Lung (tissue), 12 donors: Measurements from ENCODE around the gene XRCC5. TPM values are rescaled to one million over a fixed set of nuclear protein-coding genes. Genes with fewer than 3 reads are reported as not detected.

ENCODE experiments used
- ATAC-seq: fragments of 200-7000 bp; cut with Tn5 transposase; one replicate; pipeline ENCODE4 v1.9.1; 2020; ENCODE audit warnings: moderate number of reproducible peaks; ENCODE audit not compliant: insufficient read depth, low FRiP score
- DNase-seq, 3 donors: peaks; one replicate each; pipeline ENCODE4 v3.0.0-alpha.2; 2013 to 2017
- H3K27ac ChIP-seq, 2 donors: one replicate each; pipeline ENCODE4 v1.5.1; 2013; ENCODE audit warnings: mild to moderate bottlenecking in 2 of 2, moderate library complexity in 2 of 2, control low read depth in 1 of 2, inconsistent platforms in 1 of 2, low read depth in 1 of 2, low read length in 1 of 2
- H3K27me3 ChIP-seq, 3 donors: one replicate each; pipeline ENCODE4 v1.5.1; 2013; ENCODE audit warnings: low read length in 2 of 3; ENCODE audit not compliant: control insufficient read depth in 3 of 3, insufficient read depth in 3 of 3
- H3K36me3 ChIP-seq, 4 donors: one replicate each; pipeline ENCODE4 v1.5.1; 2013; ENCODE audit warnings: low read length in 4 of 4, mild to moderate bottlenecking in 1 of 4, moderate library complexity in 1 of 4; ENCODE audit not compliant: control insufficient read depth in 4 of 4, insufficient read depth in 4 of 4
- H3K4me1 ChIP-seq, 5 donors: one replicate each; pipeline ENCODE4 v1.5.1; 2013; ENCODE audit warnings: low read length in 5 of 5, mild to moderate bottlenecking in 2 of 5, moderate library complexity in 1 of 5; ENCODE audit not compliant: control insufficient read depth in 5 of 5, insufficient read depth in 5 of 5
- H3K4me3 ChIP-seq: one replicate; pipeline ENCODE4 v1.5.1; 2013; ENCODE audit warnings: mild to moderate bottlenecking, control low read depth, moderate library complexity
- H3K9ac ChIP-seq, 2 donors: one replicate each; pipeline ENCODE4 v1.5.1; 2013; ENCODE audit warnings: low read length in 2 of 2, control low read depth in 1 of 2; ENCODE audit not compliant: insufficient read depth in 1 of 2
- H3K9me3 ChIP-seq, 4 donors: one replicate each; pipeline ENCODE4 v1.5.1; 2013; ENCODE audit warnings: low read length in 3 of 4, mild to moderate bottlenecking in 1 of 4, moderate library complexity in 1 of 4; ENCODE audit not compliant: control insufficient read depth in 4 of 4, insufficient read depth in 3 of 4
- WGBS, 2 donors: extraction: QIAGEN DNeasy Blood & Tissue Kit; methylation state at CpG; one replicate each; pipeline ENCODE4 v1.1.7; 2013; 5-methylcytosine and 5-hydroxymethylcytosine counted together
- polyA plus RNA-seq, 2 donors: library from polyadenylated mRNA; stranded (reverse); fragments of 200-250 nt; gene quantifications; one replicate each; pipeline ENCODE4 v1.2.1, GENCODE V29; 2013
- total RNA-seq, 2 donors: library from RNA; depleted of rRNA in 1 of 2; stranded (reverse); fragments of >200 nt in 1 of 2; gene quantifications; one replicate each; pipeline ENCODE4 v1.2.1, GENCODE V29; 2014 to 2021
- TF ChIP-seq, protein P1 (sequence below): IDR thresholded peaks from 2 replicates; pipeline ENCODE4 v1.5.1; 2012; ENCODE audit warnings: mild to moderate bottlenecking; ENCODE audit errors: control extremely low read depth, extremely low read depth
- donor health status: control.
- donor health status: control.
- donor health status: Bipolar disorder and iron deficiency.
- donor health status: healthy.
- donor health status: DM: yes; HTN: yes; CAD: no.

Gene XRCC5
- total and polyA plus RNA-seq, 4 donors, result 67.3 to 200 (median 144) TPM

DNA sequence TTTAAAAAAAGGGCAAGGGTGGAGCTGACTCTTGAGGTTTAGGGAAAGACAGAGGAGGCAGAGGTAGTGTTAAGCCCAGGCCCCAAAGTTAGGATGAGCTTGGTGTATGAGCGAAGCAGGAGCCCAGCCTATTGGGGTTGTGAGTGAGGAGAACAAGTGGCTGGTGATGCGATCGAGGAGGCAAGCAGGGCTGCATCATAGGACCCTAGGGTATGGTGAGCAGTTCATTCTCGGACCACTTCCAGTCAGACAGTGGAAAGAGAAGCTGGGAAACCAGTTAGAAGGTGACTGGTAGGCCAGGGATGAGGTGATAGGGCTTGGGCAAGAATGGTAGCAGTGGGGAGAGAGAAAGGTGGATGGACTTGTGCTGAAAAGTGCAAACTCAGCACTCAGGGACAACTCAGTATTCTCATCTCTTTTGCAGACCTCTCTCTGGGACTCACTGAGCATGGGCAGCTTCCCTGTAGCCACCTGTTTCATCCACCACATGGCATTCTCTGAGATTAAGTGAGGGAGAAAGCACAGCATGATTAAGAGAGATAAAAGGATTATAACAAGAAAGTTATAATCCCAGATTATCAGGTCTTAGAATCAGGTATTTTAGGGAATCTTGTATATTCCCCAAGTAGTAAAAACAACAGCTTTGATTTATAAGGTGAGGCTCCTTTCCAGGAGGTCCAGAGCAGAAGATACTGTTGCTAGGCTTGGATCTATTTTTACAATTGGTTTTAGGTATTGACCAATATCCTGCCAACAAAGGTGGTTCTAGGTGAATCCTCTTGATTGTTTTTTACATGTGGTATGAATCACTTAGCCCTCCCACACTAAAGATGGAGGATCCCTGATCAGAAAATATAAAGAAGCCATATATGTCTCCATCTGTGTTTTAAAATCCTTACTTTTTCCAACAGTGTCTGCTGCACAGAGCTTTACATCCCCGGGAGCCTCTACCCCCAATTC, 38.3 kb downstream of the XRCC5 start:
- TF ChIP-seq, protein P1, sequence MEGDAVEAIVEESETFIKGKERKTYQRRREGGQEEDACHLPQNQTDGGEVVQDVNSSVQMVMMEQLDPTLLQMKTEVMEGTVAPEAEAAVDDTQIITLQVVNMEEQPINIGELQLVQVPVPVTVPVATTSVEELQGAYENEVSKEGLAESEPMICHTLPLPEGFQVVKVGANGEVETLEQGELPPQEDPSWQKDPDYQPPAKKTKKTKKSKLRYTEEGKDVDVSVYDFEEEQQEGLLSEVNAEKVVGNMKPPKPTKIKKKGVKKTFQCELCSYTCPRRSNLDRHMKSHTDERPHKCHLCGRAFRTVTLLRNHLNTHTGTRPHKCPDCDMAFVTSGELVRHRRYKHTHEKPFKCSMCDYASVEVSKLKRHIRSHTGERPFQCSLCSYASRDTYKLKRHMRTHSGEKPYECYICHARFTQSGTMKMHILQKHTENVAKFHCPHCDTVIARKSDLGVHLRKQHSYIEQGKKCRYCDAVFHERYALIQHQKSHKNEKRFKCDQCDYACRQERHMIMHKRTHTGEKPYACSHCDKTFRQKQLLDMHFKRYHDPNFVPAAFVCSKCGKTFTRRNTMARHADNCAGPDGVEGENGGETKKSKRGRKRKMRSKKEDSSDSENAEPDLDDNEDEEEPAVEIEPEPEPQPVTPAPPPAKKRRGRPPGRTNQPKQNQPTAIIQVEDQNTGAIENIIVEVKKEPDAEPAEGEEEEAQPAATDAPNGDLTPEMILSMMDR, result no peak
- no peak overlapping the region for H3K4me3 ChIP-seq
- WGBS, 2 donors, result 92 to 93% methylated on average over 5 of the region's 5 CpGs
- H3K27ac ChIP-seq, result no peak overlapping the region
- H3K4me1 ChIP-seq, result no peaks in the 10 kb centered on the region
- ATAC-seq (no peak), DNase-seq (no peak)
- H3K27me3 ChIP-seq, result no peaks in the 10 kb centered on the region
- H3K36me3 ChIP-seq, result peaks cover 20 to 71% (median 39%) of the 10 kb centered on the region in 4 donors
- H3K9ac ChIP-seq, result no peak overlapping the region
- peaks cover 0 to 2% (median 0%) of the 10 kb centered on the region in 4 donors for H3K9me3 ChIP-seq

DNA sequence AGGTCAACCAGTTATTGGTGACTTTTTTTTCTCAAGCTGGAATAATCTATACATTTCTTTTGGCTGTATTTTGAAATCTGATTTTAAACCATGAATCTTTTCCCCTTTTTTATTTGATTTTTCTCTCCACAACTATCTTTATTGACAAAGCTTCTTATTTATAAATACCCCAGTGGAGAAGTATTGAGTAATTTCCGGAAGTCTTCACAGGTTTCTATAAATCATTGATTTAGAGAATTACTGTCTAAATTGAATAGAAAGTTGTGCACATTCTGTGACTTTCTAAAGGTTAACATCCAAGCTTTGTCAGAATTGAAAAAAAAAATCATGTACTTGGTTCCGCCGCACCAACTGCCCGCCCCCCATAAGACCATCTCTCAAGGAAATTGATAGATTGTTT, 39.8 kb downstream of the XRCC5 start:
- no peak for DNase-seq
- H3K27me3 ChIP-seq, result no peaks in the 10 kb centered on the region
- H3K4me1 ChIP-seq, result no peaks in the 10 kb centered on the region
- H3K36me3 ChIP-seq, result peaks cover 24 to 75% (median 43%) of the 10 kb centered on the region in 4 donors
- TF ChIP-seq, protein P1, result no peak
- WGBS, 2 donors, result 96 to 99% methylated on average over 4 of the region's 4 CpGs
- H3K9me3 ChIP-seq, result peaks cover 0 to 2% (median 0%) of the 10 kb centered on the region in 4 donors
- H3K9ac ChIP-seq, result no peak overlapping the region
- H3K27ac ChIP-seq, result no peak overlapping the region
- H3K4me3 ChIP-seq, result no peak overlapping the region
- no peak for ATAC-seq

DNA sequence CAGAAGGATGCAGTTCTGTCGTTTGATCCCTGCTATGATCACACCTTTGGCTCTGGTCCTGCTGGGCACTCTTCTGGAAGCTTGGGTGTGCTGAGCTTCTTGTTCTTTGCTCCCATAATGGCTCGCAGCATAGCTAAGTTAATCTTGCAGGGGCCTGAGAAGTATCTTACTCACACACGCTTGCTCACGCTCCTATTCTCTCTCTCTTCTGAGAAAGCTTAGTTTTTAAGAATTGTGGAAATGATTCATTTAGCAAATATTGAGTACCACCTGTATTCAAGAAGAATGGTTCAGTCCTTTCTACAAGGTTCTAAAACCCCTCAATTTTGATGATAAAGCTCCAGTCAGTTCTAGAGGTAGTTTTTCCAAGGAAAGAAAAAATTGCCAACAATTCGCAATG, 40.6 kb downstream of the XRCC5 start:
- Histone ChIP-seq H3K4me1 (no peaks in the 10 kb centered on the region), H3K36me3 (peaks cover 22 to 73% (median 43%) of the 10 kb centered on the region in 4 donors), H3K27me3 (no peaks in the 10 kb centered on the region), H3K9ac (no peak overlapping the region), H3K4me3 (no peak overlapping the region), H3K27ac (no peak overlapping the region), H3K9me3 (peaks cover 0 to 2% (median 0%) of the 10 kb centered on the region in 4 donors)
- WGBS, 2 donors, result 85 to 86% methylated on average over 5 of the region's 5 CpGs
- DNase-seq (no peak), ATAC-seq (no peak)
- TF ChIP-seq, protein P1, result no peak
